GM19099 (cell line): ENCODE data around the gene DAG1.

Experiments
- POLR2A ChIP-seq: IDR thresholded peaks from 3 replicates; pipeline ENCODE4 v1.6.1; 2011; ENCODE audit warnings: low read depth; ENCODE audit not compliant: insufficient read length; ENCODE audit errors: extremely low read depth

Gene DAG1

DNA sequence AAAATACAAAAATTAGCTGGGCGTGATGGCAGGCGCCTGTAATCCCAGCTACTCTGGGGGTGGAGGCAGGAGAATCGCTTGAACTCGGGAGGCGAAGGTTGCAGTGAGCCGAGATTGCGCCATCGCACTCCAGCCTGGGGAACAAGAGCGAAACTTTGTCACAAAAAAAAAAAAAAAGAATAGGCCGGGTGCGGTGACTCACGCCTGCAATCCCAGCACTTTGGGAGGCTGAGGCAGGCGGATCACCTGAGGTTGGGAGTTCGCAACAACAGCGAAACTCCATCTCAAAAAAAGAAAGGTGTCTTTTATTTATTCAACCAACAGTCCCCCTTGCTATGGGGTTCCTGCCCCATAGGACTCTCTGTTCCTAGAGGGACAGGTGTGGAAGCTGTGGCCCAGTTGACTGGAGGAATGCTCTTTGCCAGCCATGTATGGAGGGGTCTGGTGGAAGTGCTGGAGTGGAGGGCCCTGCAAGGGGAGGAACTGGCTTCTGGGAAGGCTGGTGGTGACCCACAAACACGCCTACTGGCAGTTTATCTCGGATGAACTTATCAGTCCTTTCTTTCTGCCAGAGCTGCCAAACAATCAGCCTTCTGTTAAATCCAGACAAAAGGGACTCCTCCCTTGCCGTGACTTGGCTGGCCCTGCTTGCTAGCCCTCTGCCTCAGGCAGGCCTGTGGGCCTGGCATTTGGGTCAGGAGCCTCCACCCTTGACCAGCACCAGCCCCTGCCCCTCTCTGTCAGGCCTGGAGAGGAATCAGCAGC is 4.6 kb upstream of the DAG1 start:
- TF ChIP-seq POLR2A, result no peak

DNA sequence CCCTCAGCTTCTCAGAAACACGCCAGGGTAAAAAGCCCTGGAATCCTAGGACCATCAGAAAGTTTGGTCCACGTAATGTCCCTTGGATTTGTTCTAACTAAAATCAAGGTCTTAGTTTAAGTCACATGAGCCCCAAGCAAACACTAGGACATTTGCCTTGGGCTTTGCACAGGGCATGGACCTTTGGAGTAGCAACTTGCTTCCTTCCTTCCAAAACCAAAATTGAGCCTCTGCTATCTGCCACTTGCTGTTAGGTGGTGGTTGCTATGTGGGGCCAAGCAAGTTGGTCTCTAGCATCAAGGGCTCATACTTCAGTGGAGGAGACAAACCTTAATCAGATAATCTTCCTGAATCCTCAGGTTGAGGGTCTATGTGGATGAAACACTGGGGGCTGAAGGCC is 4.0 kb upstream of the DAG1 start:
- TF ChIP-seq POLR2A, result no peak

- TF ChIP-seq POLR2A, result no peak
These were observed 781 bp upstream of the DAG1 start for GRCh38 chr3:49469037-49469935.

GRCh38 chr3:49470714-49471420 is 800 bp downstream of the DAG1 start:
- TF ChIP-seq POLR2A, result no peak

- TF ChIP-seq POLR2A, result no peak
These were observed 1.9 kb downstream of the DAG1 start for GRCh38 chr3:49471856-49472495.

GRCh38 chr3:49476563-49476962 is 6.5 kb downstream of the DAG1 start:
- TF ChIP-seq POLR2A, result no peak

DNA sequence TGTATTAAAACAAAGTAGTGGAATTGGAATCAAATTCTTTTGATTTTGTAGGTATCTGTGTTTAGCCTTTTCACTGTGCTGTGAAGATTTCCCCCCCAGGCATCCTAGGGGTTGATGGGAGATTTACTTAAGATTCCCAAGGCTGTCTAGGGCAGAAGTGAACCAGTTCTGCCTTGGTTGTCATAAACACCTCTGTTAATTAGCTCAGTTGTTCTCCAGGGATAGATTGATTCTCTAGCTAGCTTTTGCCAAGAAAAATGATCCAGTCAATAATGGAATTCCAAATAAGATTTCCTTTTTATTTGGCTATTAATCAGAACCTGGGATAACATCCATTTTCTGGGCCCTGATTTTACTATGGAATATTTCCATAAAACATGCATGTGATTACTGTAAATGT is 12.7 kb downstream of the DAG1 start:
- no peak for TF ChIP-seq POLR2A

GRCh38 chr3:49484471-49484870 is 14.4 kb downstream of the DAG1 start:
- no peak for TF ChIP-seq POLR2A

GRCh38 chr3:49489247-49489646 is 19.2 kb downstream of the DAG1 start:
- no peak for TF ChIP-seq POLR2A

GRCh38 chr3:49492969-49493368 is 22.9 kb downstream of the DAG1 start:
- no peak for TF ChIP-seq POLR2A

DNA sequence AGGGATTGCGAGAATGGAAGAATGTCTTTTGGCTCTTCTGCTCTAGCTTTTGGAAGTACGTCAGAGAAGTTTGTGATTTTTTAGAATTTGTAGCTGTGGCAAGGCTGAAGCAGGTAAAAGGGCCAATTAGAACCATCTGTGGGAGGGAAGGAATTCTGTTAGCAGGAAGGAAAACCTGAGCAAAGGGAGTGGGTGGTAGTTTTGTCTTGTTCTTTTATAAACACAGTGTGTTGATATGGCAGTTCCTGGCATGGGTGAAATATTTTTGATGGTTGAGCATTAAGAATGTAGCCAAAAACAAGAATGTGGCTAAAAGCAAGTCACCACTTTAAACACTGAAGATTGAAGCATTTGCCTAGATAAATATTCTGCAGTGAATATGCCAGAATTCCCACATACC is 23.8 kb downstream of the DAG1 start:
- no peak for TF ChIP-seq POLR2A

- TF ChIP-seq POLR2A, result no peak
These were observed 25.0 kb downstream of the DAG1 start for GRCh38 chr3:49495023-49495422.

GRCh38 chr3:49497606-49498005 is 27.5 kb downstream of the DAG1 start:
- no peak for TF ChIP-seq POLR2A

DNA sequence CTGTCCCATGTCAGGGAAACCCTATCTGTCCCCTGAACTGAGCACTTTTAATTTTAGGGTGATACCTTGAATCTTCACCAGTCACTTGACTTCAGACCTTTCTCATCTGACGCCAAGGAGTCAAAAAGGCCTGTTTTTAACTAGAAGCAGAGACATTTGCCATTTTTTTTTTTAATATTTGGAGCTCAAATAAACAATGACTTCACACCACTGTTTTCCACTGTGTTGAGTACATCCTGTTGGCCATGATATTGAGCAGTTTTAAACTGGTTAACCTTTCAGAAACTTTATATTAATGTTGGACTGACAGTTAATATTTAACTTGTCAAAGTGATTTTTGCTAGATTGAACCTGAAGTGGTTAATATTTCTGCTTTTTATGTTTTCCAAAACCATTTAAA is 28.2 kb downstream of the DAG1 start:
- TF ChIP-seq POLR2A, result no peak

DNA sequence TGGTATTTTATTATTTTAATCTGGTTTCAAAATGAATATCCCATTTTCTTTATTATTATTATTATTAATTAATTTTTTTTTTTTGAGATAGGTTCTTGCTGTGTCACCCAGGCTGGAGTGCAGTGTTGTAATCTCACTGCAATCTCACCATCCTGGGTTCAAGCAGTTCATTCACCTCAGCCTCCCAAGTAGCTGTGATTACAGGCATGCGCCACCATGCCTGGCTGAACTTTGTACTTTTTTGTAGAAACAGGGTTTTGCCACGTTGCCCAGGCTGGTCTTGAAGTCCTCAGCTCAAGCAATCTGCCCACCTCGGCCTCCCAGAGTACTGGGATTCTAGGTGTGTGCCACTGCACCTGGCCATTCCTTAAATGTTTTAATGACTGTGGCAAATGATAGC is 28.6 kb downstream of the DAG1 start:
- no peak for TF ChIP-seq POLR2A
